A549 (cell line): ENCODE measurements around the gene HPCA. TPM values are rescaled to one million over a fixed set of nuclear protein-coding genes. Genes with fewer than 3 reads are reported as not detected.

ENCODE experiments used
- ATAC-seq, 2 experiments: fragments of 200-7000 bp in 1 of 2; fragments of >200 bp in 1 of 2; cut with Nextera tagmentation in 1 of 2; cut with Tn5 transposase in 1 of 2; 3 replicates each; pipeline versions ENCODE4 v1.8.0 to v1.9.1; 2018 to 2020; ENCODE audit warnings: mild to moderate bottlenecking in 1 of 2, moderate library complexity in 1 of 2
- CTCF ChIA-PET: fragments of 300-600 bp; sonication (Branson Sonifier 250); formaldehyde crosslinking; extraction: SDS; loops from one replicate; lab custom pipeline; 2021; ENCODE audit warnings: antibody characterized with exemption, inconsistent platforms; lab: Yijun Ruan, JAX
- POLR2A ChIA-PET: fragments of 350-600 bp; formaldehyde crosslinking; extraction: SDS; loops from one replicate; lab custom pipeline; 2021; ENCODE audit warnings: antibody characterized with exemption, inconsistent platforms; lab: Yijun Ruan, JAX
- DNase-seq, 2 experiments: peaks; one replicate each; pipeline versions ENCODE4 v3.0.0 to v3.0.0-alpha.2; 2011 to 2016; ENCODE audit warnings: low read depth in 1 of 2, low spot score in 1 of 2
- FAIRE-seq: peaks from 2 replicates; lab custom pipeline; 2011; peaks lifted over from hg19 to GRCh38; lab: Jason Lieb, UNC
- H3K27ac ChIP-seq, 2 experiments: fragments of >200 bp; sonication (Bioruptor Twin); formaldehyde crosslinking; 3 replicates each; pipeline ENCODE4 v1.5.1; 2016 to 2017
- H3K4me1 ChIP-seq: fragments of >200 bp; sonication (Bioruptor Twin); formaldehyde crosslinking; 3 replicates; pipeline ENCODE4 v1.6.1; 2016
- H3K4me2 ChIP-seq: fragments of >200 bp; sonication (Bioruptor Twin); formaldehyde crosslinking; 3 replicates; pipeline ENCODE4 v1.6.1; 2016
- H3K4me3 ChIP-seq: fragments of >200 bp; sonication (Bioruptor Twin); formaldehyde crosslinking; 3 replicates; pipeline ENCODE4 v1.5.1; 2016
- H3K9me3 ChIP-seq: fragments of >200 bp; sonication (Bioruptor Twin); formaldehyde crosslinking; 3 replicates; pipeline ENCODE4 v1.6.1; 2016
- CHD4 ChIP-seq: fragments of 200-600 bp; sonication (generic); IDR thresholded peaks from 2 replicates; pipeline ENCODE4 v1.6.1; 2016; ENCODE audit warnings: antibody characterized with exemption, mild to moderate bottlenecking, borderline replicate concordance
- FOSL2 ChIP-seq, 2 experiments: fragments of 450-650 bp in 1 of 2; fragments of >200 bp in 1 of 2; sonication (Bioruptor Twin) in 1 of 2; formaldehyde crosslinking; IDR thresholded peaks; 2 replicates each; pipeline versions ENCODE4 v1.5.0 to v1.6.1; 2016 to 2020; ENCODE audit warnings: mild to moderate bottlenecking in 1 of 2, moderate library complexity in 1 of 2
- GATA3 ChIP-seq: IDR thresholded peaks from 2 replicates; pipeline ENCODE4 v1.6.1; 2012; ENCODE audit warnings: borderline replicate concordance
- HOXB13 ChIP-seq: fragments of 250-450 bp; sonication (Bioruptor Pico); IDR thresholded peaks from 2 replicates; pipeline ENCODE4 v1.5.0; 2020; ENCODE audit warnings: low read depth, mild to moderate bottlenecking, moderate library complexity
- KDM5A ChIP-seq: fragments of 200-600 bp; sonication (generic); IDR thresholded peaks from 2 replicates; pipeline ENCODE4 v1.6.1; 2016; ENCODE audit warnings: antibody characterized with exemption, mild to moderate bottlenecking
- MYC ChIP-seq: IDR thresholded peaks from 2 replicates; pipeline ENCODE4 v1.6.1; 2012; ENCODE audit warnings: mild to moderate bottlenecking, inconsistent platforms, low read length, improper control_type of control experiment, borderline replicate concordance
- NFE2L2 ChIP-seq: fragments of 150-350 bp; conservative IDR thresholded peaks from 2 replicates; pipeline ENCODE4 v1.6.1; 2014; ENCODE audit warnings: low read length
- TP53 ChIP-seq: fragments of 250-450 bp; sonication (Bioruptor Pico); IDR thresholded peaks from 2 replicates; pipeline ENCODE4 v1.5.0; 2021; ENCODE audit warnings: mild to moderate bottlenecking, moderate library complexity
- WGBS: methylation state at CpG from one replicate; pipeline ENCODE4 v1.1.6; 2017; ENCODE audit errors: missing lambda C conversion rate; 5-methylcytosine and 5-hydroxymethylcytosine counted together
- polyA plus RNA-seq, 4 experiments: library from polyadenylated mRNA; depleted of rRNA in 3 of 4; stranded (reverse); fragments of >200 nt; fragmentation: RNase III in 1 of 4; extraction: RNeasy Plus Mini Kit Qiagen cat#74134 plus additional on column Dnase treatment in 1 of 4; gene quantifications; 2 replicates in 3 of 4; 3 replicates in 1 of 4; pipeline ENCODE4 v1.2.3, GENCODE V29; 2011 to 2017
- TF ChIP-seq, protein P1 (sequence below): fragments of 200-600 bp; sonication (generic); IDR thresholded peaks from 2 replicates; pipeline ENCODE4 v1.6.1; 2016; ENCODE audit warnings: antibody characterized with exemption, mild to moderate bottlenecking, moderate library complexity

Gene HPCA
- polyA plus RNA-seq, 2 of the 4 experiments (the other 2 are of a cell fraction): 0.21 to 0.34 TPM

DNA sequence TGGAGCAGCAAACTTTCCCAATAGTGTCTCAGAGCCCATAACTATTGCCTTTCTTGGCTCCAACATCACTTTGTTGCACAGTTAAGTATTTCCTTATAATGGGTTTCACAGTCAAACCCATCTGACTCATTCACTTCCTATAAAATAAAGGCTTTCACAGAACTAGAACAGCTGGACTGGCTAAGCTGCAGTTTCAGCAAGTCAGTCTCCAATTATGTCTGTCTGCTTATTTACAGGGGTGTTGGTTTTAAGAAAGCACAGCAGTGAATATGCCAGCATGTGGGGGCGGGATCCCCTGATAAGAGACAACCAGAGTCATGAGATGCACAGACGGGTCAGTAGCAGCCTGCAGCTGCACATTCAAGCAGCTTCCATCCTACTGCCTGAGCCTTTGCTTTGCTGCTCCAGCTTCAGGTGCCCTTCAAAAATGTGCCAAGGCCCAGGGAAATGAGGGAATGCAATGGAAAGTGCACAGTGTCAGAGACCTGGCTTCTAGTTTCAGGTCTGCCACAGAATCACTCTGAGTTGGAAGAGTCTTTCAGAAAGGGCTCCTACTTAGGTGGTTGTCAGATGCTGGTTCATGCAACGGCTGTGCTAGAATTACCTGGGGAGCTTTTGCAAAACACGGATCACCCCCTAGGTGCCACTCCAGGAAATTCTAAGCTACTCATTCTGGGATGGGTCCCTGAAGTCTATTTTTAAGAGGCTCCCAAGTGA is 53.5 kb downstream of the HPCA start:
- H3K4me3 ChIP-seq: no peak overlapping the region
- ATAC-seq: 0 out of 6 replicates have a peak, but pooled peaks of 1 of the 2 experiments have one; percentile 18
- H3K27ac ChIP-seq: peak overlapping the region in 1 of 2 experiments; percentile 3; a peak in 1 of 6 replicates
- H3K4me2 ChIP-seq: 0 out of 3 replicates have a peak overlapping the region, but pooled peaks have one; percentile 1
- TF ChIP-seq CHD4 (no peak), NFE2L2 (no peak), FOSL2 (IDR thresholded peaks at IDR 0.05) (no peak), FOSL2 (CRISPR knock-in tag; IDR thresholded peaks at IDR 0.05) (no peak), KDM5A (no peak)
- TF ChIP-seq, all 56 proteins: peak for 0
- no peak for DNase-seq
- CTCF ChIA-PET: interaction anchor here (0.8 to 4.7 kb wide), 6 partner anchors 22 to 674 kb away, joined by 3 to 21 read pairs (median 3); partner anchors contain the start of gene RNF19B
- Histone ChIP-seq H3K9me3 (no peaks in the 10 kb centered on the region), H3K4me1 (peaks cover 38% of the 10 kb centered on the region)
- POLR2A ChIA-PET: interaction anchor here (1.1 to 1.2 kb wide), 2 partner anchors 24 to 25 kb away, joined by 3 to 4 read pairs; no protein-coding TSS in a partner anchor
- 59% methylated on average over 3 of the region's 4 CpGs for WGBS
- no peak for FAIRE-seq

DNA sequence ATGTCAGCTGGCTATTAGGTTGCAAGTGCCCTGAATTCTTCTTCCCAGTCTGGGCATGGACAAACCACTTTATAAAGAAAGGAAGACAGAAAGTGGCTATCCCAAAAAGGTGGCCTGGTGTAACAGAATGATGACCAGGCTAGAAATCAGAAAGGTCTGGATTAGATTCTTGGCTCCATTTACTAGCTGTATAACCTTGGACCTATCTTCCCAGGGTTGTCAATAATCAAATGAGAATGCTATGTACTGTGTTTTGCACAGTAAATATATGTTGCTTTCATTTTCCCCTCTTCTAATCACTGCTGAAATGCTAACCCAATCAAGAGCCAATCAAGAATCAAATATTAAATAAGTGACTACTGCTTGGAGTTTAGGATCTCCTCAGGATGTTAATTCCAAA is 57.9 kb downstream of the HPCA start:
- TF ChIP-seq HOXB13 (CRISPR knock-in tag): no peak
- no peak for TF ChIP-seq FOSL2 (IDR thresholded peaks at IDR 0.05)
- no peak for TF ChIP-seq FOSL2 (CRISPR knock-in tag; IDR thresholded peaks at IDR 0.05)
- TF ChIP-seq, protein P1, sequence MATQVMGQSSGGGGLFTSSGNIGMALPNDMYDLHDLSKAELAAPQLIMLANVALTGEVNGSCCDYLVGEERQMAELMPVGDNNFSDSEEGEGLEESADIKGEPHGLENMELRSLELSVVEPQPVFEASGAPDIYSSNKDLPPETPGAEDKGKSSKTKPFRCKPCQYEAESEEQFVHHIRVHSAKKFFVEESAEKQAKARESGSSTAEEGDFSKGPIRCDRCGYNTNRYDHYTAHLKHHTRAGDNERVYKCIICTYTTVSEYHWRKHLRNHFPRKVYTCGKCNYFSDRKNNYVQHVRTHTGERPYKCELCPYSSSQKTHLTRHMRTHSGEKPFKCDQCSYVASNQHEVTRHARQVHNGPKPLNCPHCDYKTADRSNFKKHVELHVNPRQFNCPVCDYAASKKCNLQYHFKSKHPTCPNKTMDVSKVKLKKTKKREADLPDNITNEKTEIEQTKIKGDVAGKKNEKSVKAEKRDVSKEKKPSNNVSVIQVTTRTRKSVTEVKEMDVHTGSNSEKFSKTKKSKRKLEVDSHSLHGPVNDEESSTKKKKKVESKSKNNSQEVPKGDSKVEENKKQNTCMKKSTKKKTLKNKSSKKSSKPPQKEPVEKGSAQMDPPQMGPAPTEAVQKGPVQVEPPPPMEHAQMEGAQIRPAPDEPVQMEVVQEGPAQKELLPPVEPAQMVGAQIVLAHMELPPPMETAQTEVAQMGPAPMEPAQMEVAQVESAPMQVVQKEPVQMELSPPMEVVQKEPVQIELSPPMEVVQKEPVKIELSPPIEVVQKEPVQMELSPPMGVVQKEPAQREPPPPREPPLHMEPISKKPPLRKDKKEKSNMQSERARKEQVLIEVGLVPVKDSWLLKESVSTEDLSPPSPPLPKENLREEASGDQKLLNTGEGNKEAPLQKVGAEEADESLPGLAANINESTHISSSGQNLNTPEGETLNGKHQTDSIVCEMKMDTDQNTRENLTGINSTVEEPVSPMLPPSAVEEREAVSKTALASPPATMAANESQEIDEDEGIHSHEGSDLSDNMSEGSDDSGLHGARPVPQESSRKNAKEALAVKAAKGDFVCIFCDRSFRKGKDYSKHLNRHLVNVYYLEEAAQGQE: no peak
- TF ChIP-seq MYC: no peak
- TF ChIP-seq GATA3: no peak
- no peak for TF ChIP-seq TP53 (CRISPR knock-in tag)

More for the DNA sequence above, 57.9 kb downstream of the HPCA start:
- no peak overlapping the region for H3K4me2 ChIP-seq
- no peak overlapping the region for H3K4me3 ChIP-seq
- DNase-seq: no peak
- ChIA-PET CTCF (interaction anchor here (1.1 to 4.7 kb wide), 6 partner anchors 11 to 111 kb away, joined by 3 to 21 read pairs (median 6); partner anchors contain the start of gene HPCA), POLR2A (interaction anchor here (2.1 kb wide), 1 partner anchor 20 kb away, joined by 8 read pairs; the partner anchor contains the start of gene RNF19B)
- no peaks in the 10 kb centered on the region for H3K9me3 ChIP-seq
- no peak overlapping the region for H3K27ac ChIP-seq
- FAIRE-seq: no peak
- H3K4me1 ChIP-seq: peaks cover 30% of the 10 kb centered on the region
- ATAC-seq: no peak

Other genes with a start within 250 kb of the HPCA start
- 69.9 and 85.4 TPM in 2 replicates for gene ZBTB8OS, start 235.9 kb upstream of the HPCA start, polyA plus RNA-seq (2011; rRNA removed)
- 101 to 106 TPM (median 104 TPM) in 3 replicates for gene ZBTB8OS, start 235.9 kb upstream of the HPCA start, polyA plus RNA-seq (2017; fragmentation: RNase III; extraction: RNeasy Plus Mini Kit Qiagen cat#74134 plus additional on column Dnase treatment)
- 134 and 137 TPM in 2 replicates for gene RBBP4, start 235.3 kb upstream of the HPCA start, polyA plus RNA-seq (2011; rRNA removed)
- gene RBBP4, start 235.3 kb upstream of the HPCA start, polyA plus RNA-seq (2017; fragmentation: RNase III; extraction: RNeasy Plus Mini Kit Qiagen cat#74134 plus additional on column Dnase treatment): 107 to 109 TPM (median 108 TPM) in 3 replicates
- 5.5 and 7.7 TPM in 2 replicates for gene SYNC, start 183.7 kb upstream of the HPCA start, polyA plus RNA-seq (2011; rRNA removed)
- 10.0 to 12.0 TPM (median 11.6 TPM) in 3 replicates for gene SYNC, start 183.7 kb upstream of the HPCA start, polyA plus RNA-seq (2017; fragmentation: RNase III; extraction: RNeasy Plus Mini Kit Qiagen cat#74134 plus additional on column Dnase treatment)
- gene YARS1, start 69.1 kb upstream of the HPCA start, polyA plus RNA-seq (2011; rRNA removed): 103 and 105 TPM in 2 replicates
- gene YARS1, start 69.1 kb upstream of the HPCA start, polyA plus RNA-seq (2017; fragmentation: RNase III; extraction: RNeasy Plus Mini Kit Qiagen cat#74134 plus additional on column Dnase treatment): 83.2 to 103 TPM (median 92.5 TPM) in 3 replicates
- 39.3 and 41.9 TPM in 2 replicates for gene S100PBP, start 68.8 kb upstream of the HPCA start, polyA plus RNA-seq (2011; rRNA removed)
- gene S100PBP, start 68.8 kb upstream of the HPCA start, polyA plus RNA-seq (2017; fragmentation: RNase III; extraction: RNeasy Plus Mini Kit Qiagen cat#74134 plus additional on column Dnase treatment): 15.9 to 17.0 TPM (median 16.1 TPM) in 3 replicates
- 0.26 and 0.78 TPM in 2 replicates for gene FNDC5, start 15.6 kb upstream of the HPCA start, polyA plus RNA-seq (2011; rRNA removed)
- 0.35 to 0.99 TPM (median 0.98 TPM) in 3 replicates for gene FNDC5, start 15.6 kb upstream of the HPCA start, polyA plus RNA-seq (2017; fragmentation: RNase III; extraction: RNeasy Plus Mini Kit Qiagen cat#74134 plus additional on column Dnase treatment)
- 22.1 and 32.6 TPM in 2 replicates for gene TMEM54, start 14.9 kb downstream of the HPCA start, polyA plus RNA-seq (2011; rRNA removed)
- 26.4 to 31.8 TPM (median 29.7 TPM) in 3 replicates for gene TMEM54, start 14.9 kb downstream of the HPCA start, polyA plus RNA-seq (2017; fragmentation: RNase III; extraction: RNeasy Plus Mini Kit Qiagen cat#74134 plus additional on column Dnase treatment)
- gene RNF19B, start 78.3 kb downstream of the HPCA start, polyA plus RNA-seq (2011; rRNA removed): 21.7 and 22.6 TPM in 2 replicates
- 9.8 to 10.0 TPM (median 9.9 TPM) in 3 replicates for gene RNF19B, start 78.3 kb downstream of the HPCA start, polyA plus RNA-seq (2017; fragmentation: RNase III; extraction: RNeasy Plus Mini Kit Qiagen cat#74134 plus additional on column Dnase treatment)
- gene AK2, start 150.4 kb downstream of the HPCA start, polyA plus RNA-seq (2011; rRNA removed): 148 and 164 TPM in 2 replicates
- 174 to 179 TPM (median 178 TPM) in 3 replicates for gene AK2, start 150.4 kb downstream of the HPCA start, polyA plus RNA-seq (2017; fragmentation: RNase III; extraction: RNeasy Plus Mini Kit Qiagen cat#74134 plus additional on column Dnase treatment)
- 1.7 and 1.9 TPM in 2 replicates for gene AZIN2, start 194.7 kb downstream of the HPCA start, polyA plus RNA-seq (2011; rRNA removed)
- gene AZIN2, start 194.7 kb downstream of the HPCA start, polyA plus RNA-seq (2017; fragmentation: RNase III; extraction: RNeasy Plus Mini Kit Qiagen cat#74134 plus additional on column Dnase treatment): 0.83 to 1.6 TPM (median 1.6 TPM) in 3 replicates